ENCODE results near the gene TOMM34. TPM values are rescaled to one million over a fixed set of nuclear protein-coding genes. Genes with fewer than 3 reads are reported as not detected.

Gene TOMM34
- total RNA-seq, 1 experiment from 2014 or later: 37.5 TPM

GRCh38 chr20:44993343-44993742, 33.1 kb upstream of the TOMM34 start:
- peaks cover 3 to 17% of the 10 kb centered on the region in 2 experiments for H3K4me1 Mint-ChIP-seq
- Histone ChIP-seq H3K23me2 (ENCODE audit: insufficient read length, low read depth, low read length, poor library complexity, severe bottlenecking) (no peaks in the 10 kb centered on the region), H3K4ac (ENCODE audit: low read depth, low read length) (no peak overlapping the region), H3K56ac (ENCODE audit: insufficient read length, low read depth, low read length) (no peak overlapping the region), H2BK12ac (ENCODE audit: insufficient read length, low read depth, low read length) (no peak overlapping the region), H4K91ac (ENCODE audit: insufficient read length, low read depth, low read length) (no peak overlapping the region), H3K18ac (ENCODE audit: insufficient read length, low read depth, low read length) (no peak overlapping the region), H2BK120ac (ENCODE audit: low read depth, low read length, poor library complexity, severe bottlenecking) (no peak overlapping the region), H3K79me2 (ENCODE audit: insufficient read depth, low read length) (no peaks in the 10 kb centered on the region), H3K9me3 (ENCODE audit: control insufficient read depth, low read depth, low read length) (no peaks in the 10 kb centered on the region), H2AK5ac (ENCODE audit: insufficient read length, low read length) (no peak overlapping the region), H2BK15ac (ENCODE audit: low read depth, low read length) (no peak overlapping the region), H3K9ac (ENCODE audit: extremely low read depth, insufficient read length, low read length) (no peak overlapping the region), H3K4me1 (ENCODE audit: insufficient read depth, low read length) (no peaks in the 10 kb centered on the region), H4K20me1 (ENCODE audit: control insufficient read depth, insufficient read depth, insufficient read length) (no peaks in the 10 kb centered on the region), H3T11ph (ENCODE audit: low read length) (no peak overlapping the region), H4K8ac (replicated peaks; ENCODE audit: insufficient read length, low read depth, low read length) (no peak overlapping the region), H2AFZ (ENCODE audit: low read length) (no peak overlapping the region), H2BK20ac (ENCODE audit: low read depth, low read length, poor library complexity, severe bottlenecking) (no peak overlapping the region), H4K5ac (ENCODE audit: insufficient read length, low read depth, low read length) (no peak overlapping the region), H3K14ac (ENCODE audit: insufficient read depth, low read length) (no peak overlapping the region), H3K23ac (ENCODE audit: insufficient read length, low read depth, low read length) (no peak overlapping the region), H3K27ac (ENCODE audit: insufficient read length, low read depth, low read length) (no peak overlapping the region), H3K79me1 (ENCODE audit: insufficient read depth, low read depth, low read length, poor library complexity, severe bottlenecking) (no peaks in the 10 kb centered on the region), H3K27me3 (ENCODE audit: insufficient read depth, low read length) (no peaks in the 10 kb centered on the region), H3K4me2 (ENCODE audit: insufficient read depth, insufficient read length, low read length) (no peak overlapping the region), H2BK5ac (ENCODE audit: insufficient read length, low read length) (no peak overlapping the region)
- no CpG with 5 or more reads among the region's 3 CpGs for WGBS (ENCODE audit: extremely low coverage, insufficient read length, low lambda C conversion rate)
- peaks cover 10 to 45% (median 40%) of the 10 kb centered on the region in 3 experiments for H3K36me3 Mint-ChIP-seq (ENCODE audit: insufficient read depth in 1 of 3, low read depth in 3 of 3)
- TF ChIP-seq, protein P1, sequence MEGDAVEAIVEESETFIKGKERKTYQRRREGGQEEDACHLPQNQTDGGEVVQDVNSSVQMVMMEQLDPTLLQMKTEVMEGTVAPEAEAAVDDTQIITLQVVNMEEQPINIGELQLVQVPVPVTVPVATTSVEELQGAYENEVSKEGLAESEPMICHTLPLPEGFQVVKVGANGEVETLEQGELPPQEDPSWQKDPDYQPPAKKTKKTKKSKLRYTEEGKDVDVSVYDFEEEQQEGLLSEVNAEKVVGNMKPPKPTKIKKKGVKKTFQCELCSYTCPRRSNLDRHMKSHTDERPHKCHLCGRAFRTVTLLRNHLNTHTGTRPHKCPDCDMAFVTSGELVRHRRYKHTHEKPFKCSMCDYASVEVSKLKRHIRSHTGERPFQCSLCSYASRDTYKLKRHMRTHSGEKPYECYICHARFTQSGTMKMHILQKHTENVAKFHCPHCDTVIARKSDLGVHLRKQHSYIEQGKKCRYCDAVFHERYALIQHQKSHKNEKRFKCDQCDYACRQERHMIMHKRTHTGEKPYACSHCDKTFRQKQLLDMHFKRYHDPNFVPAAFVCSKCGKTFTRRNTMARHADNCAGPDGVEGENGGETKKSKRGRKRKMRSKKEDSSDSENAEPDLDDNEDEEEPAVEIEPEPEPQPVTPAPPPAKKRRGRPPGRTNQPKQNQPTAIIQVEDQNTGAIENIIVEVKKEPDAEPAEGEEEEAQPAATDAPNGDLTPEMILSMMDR (conservative IDR thresholded peaks at IDR 0.05): no peak
- no peak for DNase-seq
- H3K27me3 Mint-ChIP-seq (ENCODE audit: low read depth): no peaks in the 10 kb centered on the region
- H3K4me3 Mint-ChIP-seq: no peak overlapping the region
- H3K9me3 Mint-ChIP-seq: no peaks in the 10 kb centered on the region
- H3K27ac Mint-ChIP-seq: peak overlapping the region; percentile 39 to 52 (median 48); a peak in 2 of 7 replicates
